Measurements from ENCODE around the gene ZNF474.
A peak's percentile ranks its signal among the peaks of the same experiment; 100 is the strongest.

ZNF474 gene

DNA sequence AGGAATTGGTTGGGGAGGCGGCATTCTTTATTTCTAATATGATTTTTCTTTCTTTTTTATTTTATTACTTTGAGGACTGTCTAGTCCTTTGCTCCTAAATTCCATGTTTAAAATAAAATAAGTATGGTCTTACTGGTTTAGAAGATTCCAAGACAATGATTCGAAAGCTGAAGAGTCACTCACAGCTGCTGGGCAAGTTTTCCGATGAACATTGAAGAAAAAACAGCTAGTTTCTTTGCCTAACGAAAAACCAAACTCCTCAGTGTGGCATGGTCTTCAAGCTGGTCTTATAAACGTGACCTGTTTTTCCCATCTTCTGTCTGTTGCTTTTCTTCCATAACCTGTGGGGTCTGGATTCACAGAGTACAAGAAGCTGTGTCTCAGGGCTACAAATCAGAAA, 25.1 kb downstream of the ZNF474 start:
- in situ Hi-C loops (cut with MboI; ENCODE audit: low sequenced_read_pairs, unreplicated experiment) = no loop called here
- TF ChIP-seq, protein P1, sequence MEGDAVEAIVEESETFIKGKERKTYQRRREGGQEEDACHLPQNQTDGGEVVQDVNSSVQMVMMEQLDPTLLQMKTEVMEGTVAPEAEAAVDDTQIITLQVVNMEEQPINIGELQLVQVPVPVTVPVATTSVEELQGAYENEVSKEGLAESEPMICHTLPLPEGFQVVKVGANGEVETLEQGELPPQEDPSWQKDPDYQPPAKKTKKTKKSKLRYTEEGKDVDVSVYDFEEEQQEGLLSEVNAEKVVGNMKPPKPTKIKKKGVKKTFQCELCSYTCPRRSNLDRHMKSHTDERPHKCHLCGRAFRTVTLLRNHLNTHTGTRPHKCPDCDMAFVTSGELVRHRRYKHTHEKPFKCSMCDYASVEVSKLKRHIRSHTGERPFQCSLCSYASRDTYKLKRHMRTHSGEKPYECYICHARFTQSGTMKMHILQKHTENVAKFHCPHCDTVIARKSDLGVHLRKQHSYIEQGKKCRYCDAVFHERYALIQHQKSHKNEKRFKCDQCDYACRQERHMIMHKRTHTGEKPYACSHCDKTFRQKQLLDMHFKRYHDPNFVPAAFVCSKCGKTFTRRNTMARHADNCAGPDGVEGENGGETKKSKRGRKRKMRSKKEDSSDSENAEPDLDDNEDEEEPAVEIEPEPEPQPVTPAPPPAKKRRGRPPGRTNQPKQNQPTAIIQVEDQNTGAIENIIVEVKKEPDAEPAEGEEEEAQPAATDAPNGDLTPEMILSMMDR (IDR thresholded peaks at IDR 0.05; ENCODE audit: borderline replicate concordance, control extremely low read depth, extremely low read depth, insufficient read depth, missing control alignments) = no peak
- no peak for DNase-seq (ENCODE audit: low spot score)

DNA sequence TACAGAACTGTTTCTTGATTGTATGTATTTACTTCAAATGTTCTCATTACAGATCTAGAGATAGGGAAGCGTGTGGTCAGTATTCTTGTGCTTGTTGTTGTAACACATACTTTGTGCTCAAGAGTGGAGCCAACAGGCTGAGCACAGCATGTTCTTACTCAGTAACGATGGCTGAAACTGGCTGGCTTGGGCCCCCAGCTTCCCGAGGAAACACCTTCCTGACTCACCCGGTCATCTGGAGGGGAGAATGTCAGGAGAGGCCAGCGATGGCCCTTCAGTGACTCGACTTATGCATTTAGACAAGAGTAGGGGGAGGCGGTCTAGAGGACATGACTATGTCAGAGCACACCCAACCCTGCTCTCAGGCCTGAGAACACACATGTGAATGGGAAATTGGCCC, 25.6 kb downstream of the ZNF474 start:
- in situ Hi-C loops (cut with MboI; ENCODE audit: low sequenced_read_pairs, unreplicated experiment) = no loop called here
- TF ChIP-seq, protein P1 (IDR thresholded peaks at IDR 0.05; ENCODE audit: borderline replicate concordance, control extremely low read depth, extremely low read depth, insufficient read depth, missing control alignments) = no peak
- DNase-seq (ENCODE audit: low spot score) = no peak

DNA sequence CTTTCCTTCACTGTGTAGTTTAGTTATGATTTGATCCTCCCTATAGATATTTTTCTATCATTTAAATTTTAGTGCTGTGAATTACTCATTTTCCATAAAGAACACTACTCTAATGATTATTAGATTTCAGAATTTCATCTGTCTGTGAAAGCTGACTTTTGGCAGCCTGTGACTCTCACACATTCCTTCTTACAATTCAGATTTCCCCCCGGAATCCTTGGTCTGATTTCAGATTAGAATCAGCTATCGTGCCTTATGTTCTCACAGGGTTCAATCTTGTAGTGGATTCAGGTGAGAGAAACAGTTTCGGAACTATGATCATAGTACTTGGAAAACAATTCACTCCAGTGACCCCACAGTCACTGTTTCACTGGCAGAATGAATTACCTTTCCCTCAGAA, 26.2 kb downstream of the ZNF474 start:
- in situ Hi-C loops (cut with MboI; ENCODE audit: low sequenced_read_pairs, unreplicated experiment) = no loop called here
- TF ChIP-seq, protein P1 (IDR thresholded peaks at IDR 0.05; ENCODE audit: borderline replicate concordance, control extremely low read depth, extremely low read depth, insufficient read depth, missing control alignments) = no peak
- no peak for DNase-seq (ENCODE audit: low spot score)

DNA sequence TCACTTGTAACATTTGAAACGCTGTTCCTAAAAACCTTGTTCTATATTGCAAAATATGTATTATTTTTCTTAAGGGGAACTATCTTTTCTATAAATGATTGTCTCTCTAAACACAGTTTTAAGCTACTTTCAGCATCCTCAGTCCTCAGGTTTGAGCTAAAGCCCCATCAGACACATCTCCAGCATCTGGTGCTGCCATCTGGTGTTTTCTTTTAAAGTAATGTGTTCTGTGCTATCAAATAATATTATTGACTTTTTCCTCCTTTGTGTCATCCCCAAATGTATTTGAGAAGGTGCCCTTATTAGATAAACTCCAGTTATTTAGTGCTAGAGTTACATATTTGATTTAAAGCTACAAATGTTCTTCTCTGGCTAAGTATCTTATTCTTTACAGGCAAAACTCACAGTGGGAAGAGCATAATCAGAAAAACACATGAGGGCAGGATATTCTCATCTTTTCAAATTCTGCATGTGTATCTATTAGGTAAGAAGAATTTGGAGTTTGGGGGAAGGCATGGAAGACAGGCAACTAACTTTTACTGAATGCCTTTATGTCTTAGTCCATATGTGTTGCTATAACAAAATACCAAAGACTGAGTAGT, 27.5 kb downstream of the ZNF474 start:
- in situ Hi-C loops (cut with MboI; ENCODE audit: low sequenced_read_pairs, unreplicated experiment) = no loop called here
- TF ChIP-seq, protein P1 (IDR thresholded peaks at IDR 0.05; ENCODE audit: borderline replicate concordance, control extremely low read depth, extremely low read depth, insufficient read depth, missing control alignments) = no peak
- DNase-seq (ENCODE audit: low spot score) = peak; percentile 28

DNA sequence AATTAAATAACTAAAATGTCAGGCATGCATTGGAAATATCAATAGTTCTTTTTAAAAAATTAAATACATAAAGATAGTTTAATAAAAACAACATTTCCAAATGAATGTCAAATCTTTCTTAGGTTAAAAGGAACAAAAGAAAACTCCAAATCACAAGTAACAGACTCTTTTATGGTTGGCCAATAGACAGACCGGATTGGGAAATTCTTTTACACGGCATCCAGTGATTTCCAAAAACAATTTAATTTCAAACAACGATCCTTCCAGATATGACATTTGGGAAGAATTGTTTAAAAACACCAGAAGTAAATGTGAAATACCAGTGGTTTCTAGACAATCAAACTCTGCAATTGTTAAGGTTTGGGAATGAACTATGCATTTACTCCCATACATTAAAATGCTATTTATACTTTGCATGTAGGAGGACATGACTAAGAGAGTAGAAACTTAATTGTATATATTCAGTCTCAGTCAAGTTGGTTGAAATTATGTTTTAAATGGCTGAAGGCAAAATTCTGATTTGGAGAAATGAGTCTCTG, 32.8 kb downstream of the ZNF474 start:
- no peak for DNase-seq (ENCODE audit: low spot score)
- TF ChIP-seq, protein P1 (IDR thresholded peaks at IDR 0.05; ENCODE audit: borderline replicate concordance, control extremely low read depth, extremely low read depth, insufficient read depth, missing control alignments) = no peak
- in situ Hi-C loops (cut with MboI; ENCODE audit: low sequenced_read_pairs, unreplicated experiment) = no loop called here

DNA sequence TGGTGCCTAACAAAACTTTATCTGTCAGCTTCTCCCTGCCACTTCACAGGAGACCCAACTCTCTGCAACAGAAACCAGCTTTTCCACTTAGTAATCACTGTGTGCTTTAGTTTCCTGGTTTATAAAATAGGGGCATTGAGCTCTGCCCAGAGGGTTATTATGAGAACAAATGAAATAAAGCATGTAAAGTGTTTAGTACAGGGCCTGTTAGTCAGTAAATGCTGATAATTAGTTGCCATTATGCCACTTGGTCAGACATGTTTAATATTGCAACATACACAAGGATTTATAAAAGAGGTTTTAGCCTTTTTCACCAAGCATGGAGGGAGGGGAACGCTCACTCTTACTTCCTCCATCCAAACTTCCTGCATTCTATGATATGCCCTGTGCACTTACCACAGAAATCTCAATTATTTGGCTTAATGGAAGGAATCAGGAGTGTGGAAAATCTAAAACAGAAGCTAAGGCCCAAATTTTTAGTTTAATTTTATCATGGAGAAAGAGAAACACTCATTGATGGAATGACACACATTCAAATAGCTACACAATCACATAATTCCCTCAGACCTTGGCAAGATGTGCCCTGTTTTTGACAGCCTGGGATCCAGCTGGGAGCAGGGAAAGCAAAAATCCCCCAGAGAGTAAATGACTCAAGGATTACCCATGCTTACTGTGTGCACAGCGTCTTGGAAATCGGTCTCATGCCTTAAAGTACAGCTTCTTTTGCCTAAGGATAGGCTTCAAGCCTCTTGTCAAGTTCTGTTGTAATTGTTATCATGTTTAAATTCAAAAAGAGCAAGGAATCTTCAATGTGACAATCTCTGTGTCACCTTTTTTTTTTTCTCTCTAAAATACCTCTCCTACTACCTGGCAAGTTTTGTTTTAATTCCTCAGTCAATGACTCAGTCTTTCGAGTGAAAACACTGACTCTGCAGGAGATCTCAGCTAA, 34.0 kb downstream of the ZNF474 start:
- TF ChIP-seq, protein P1 (IDR thresholded peaks at IDR 0.05; ENCODE audit: borderline replicate concordance, control extremely low read depth, extremely low read depth, insufficient read depth, missing control alignments) = no peak
- DNase-seq (ENCODE audit: low spot score) = no peak
- in situ Hi-C loops (cut with MboI; ENCODE audit: low sequenced_read_pairs, unreplicated experiment) = no loop called here

Data from GM13976 (cell line).